HEK293T (cell line): Measurements from ENCODE around the gene EFHC1.

Experiments
- CTCF ChIA-PET: fragments of 350-600 bp; formaldehyde crosslinking; extraction: SDS; loops from one replicate; lab custom pipeline; 2021; ENCODE audit warnings: antibody characterized with exemption, inconsistent platforms; lab: Yijun Ruan, JAX
- POLR2A ChIA-PET: fragments of 350-600 bp; formaldehyde crosslinking; extraction: SDS; loops from one replicate; lab custom pipeline; 2020; ENCODE audit warnings: antibody characterized with exemption, inconsistent platforms; lab: Yijun Ruan, JAX
- DNase-seq: peaks from one replicate; pipeline ENCODE4 v3.0.0; 2012; ENCODE audit warnings: mixed read lengths; ENCODE audit errors: extremely low spot score
- ARNT ChIP-seq: fragments of 450-650 bp; IDR thresholded peaks from 2 replicates; pipeline ENCODE4 v1.6.1; 2017; ENCODE audit warnings: mild to moderate bottlenecking
- BHLHE40 ChIP-seq: fragments of 450-650 bp; IDR thresholded peaks from 2 replicates; pipeline ENCODE4 v1.6.1; 2016; ENCODE audit warnings: mild to moderate bottlenecking, moderate library complexity, borderline replicate concordance
- CTBP1 ChIP-seq: fragments of 450-650 bp; IDR thresholded peaks from 2 replicates; pipeline ENCODE4 v1.6.1; 2016; ENCODE audit warnings: borderline replicate concordance
- ELF4 ChIP-seq: fragments of 450-650 bp; IDR thresholded peaks from 2 replicates; pipeline ENCODE4 v1.6.1; 2017; ENCODE audit warnings: antibody characterized with exemption
- FOXA1 ChIP-seq: fragments of 450-650 bp; IDR thresholded peaks from 2 replicates; pipeline ENCODE4 v1.6.1; 2016; ENCODE audit warnings: mild to moderate bottlenecking
- FOXK2 ChIP-seq: fragments of 450-650 bp; IDR thresholded peaks from 2 replicates; pipeline ENCODE4 v1.6.1; 2016; ENCODE audit warnings: mild to moderate bottlenecking
- FOXM1 ChIP-seq: fragments of 450-650 bp; IDR thresholded peaks from 2 replicates; pipeline ENCODE4 v1.6.1; 2017; ENCODE audit warnings: mild to moderate bottlenecking, borderline replicate concordance
- HDGF ChIP-seq: fragments of 450-650 bp; IDR thresholded peaks from 2 replicates; pipeline ENCODE4 v1.6.1; 2017; ENCODE audit warnings: antibody characterized with exemption, borderline replicate concordance
- L3MBTL2 ChIP-seq: fragments of 450-650 bp; conservative IDR thresholded peaks from 2 replicates; pipeline ENCODE4 v1.6.1; 2016; ENCODE audit warnings: mild to moderate bottlenecking
- LEF1 ChIP-seq: fragments of 450-650 bp; IDR thresholded peaks from 2 replicates; pipeline ENCODE4 v1.6.1; 2017; ENCODE audit warnings: mild to moderate bottlenecking, borderline replicate concordance
- NFRKB ChIP-seq: fragments of 450-650 bp; IDR thresholded peaks from 2 replicates; pipeline ENCODE4 v1.6.1; 2016; ENCODE audit warnings: mild to moderate bottlenecking, moderate library complexity
- PKNOX1 ChIP-seq: fragments of 450-650 bp; IDR thresholded peaks from 2 replicates; pipeline ENCODE4 v1.6.1; 2016
- SP1 ChIP-seq: fragments of 450-650 bp; IDR thresholded peaks from 2 replicates; pipeline ENCODE4 v1.6.1; 2017
- SUZ12 ChIP-seq: fragments of 450-650 bp; IDR thresholded peaks from 2 replicates; pipeline ENCODE4 v1.6.1; 2016; ENCODE audit warnings: mild to moderate bottlenecking
- TARDBP ChIP-seq: fragments of 450-650 bp; IDR thresholded peaks from 2 replicates; pipeline ENCODE4 v1.6.1; 2016
- ZNF384 ChIP-seq: fragments of 450-650 bp; IDR thresholded peaks from 2 replicates; pipeline ENCODE4 v1.6.1; 2016

Gene EFHC1

GRCh38 chr6:52403627-52404026, 16.5 kb upstream of the EFHC1 start:
- no peak for DNase-seq
- TF ChIP-seq PKNOX1 (no peak), HDGF (no peak), SP1 (no peak), FOXM1 (no peak), BHLHE40 (no peak), SUZ12 (no peak), NFRKB (no peak), ZNF384 (no peak), LEF1 (no peak), CTBP1 (no peak), FOXA1 (no peak), TARDBP (no peak), ARNT (no peak), L3MBTL2 (no peak), FOXK2 (no peak), ELF4 (no peak)
- CTCF ChIA-PET, result interaction anchor here (0.9 to 1.0 kb wide), 2 partner anchors 12 to 192 kb away, joined by 3 read pairs; no protein-coding TSS in a partner anchor
- POLR2A ChIA-PET, result no interaction called here

- TF ChIP-seq LEF1 (no peak), CTBP1 (no peak), SP1 (no peak), FOXM1 (no peak), TARDBP (no peak), L3MBTL2 (no peak), PKNOX1 (no peak), HDGF (no peak), SUZ12 (no peak), ZNF384 (no peak), ELF4 (no peak), NFRKB (no peak), BHLHE40 (no peak), ARNT (no peak), FOXK2 (no peak), FOXA1 (no peak)
- no peak for DNase-seq
- ChIA-PET CTCF (interaction anchor here (0.7 to 0.8 kb wide), 2 partner anchors 11 to 13 kb away, joined by 3 read pairs; no protein-coding TSS in a partner anchor), POLR2A (no interaction called here)
These were observed 14.9 kb upstream of the EFHC1 start for GRCh38 chr6:52405243-52405642.

- DNase-seq, result peak; percentile 38
- CTCF ChIA-PET, result interaction anchor here (0.6 to 1.0 kb wide), 10 partner anchors 12 to 627 kb away, joined by 3 to 9 read pairs (median 4); no protein-coding TSS in a partner anchor
- POLR2A ChIA-PET, result interaction anchor here (1.0 kb wide), 1 partner anchor 122 kb away, joined by 3 read pairs; no protein-coding TSS in a partner anchor
- no peak for TF ChIP-seq NFRKB
- TF ChIP-seq SP1, result no peak
- no peak for TF ChIP-seq ZNF384
- no peak for TF ChIP-seq FOXK2
- TF ChIP-seq TARDBP, result no peak
- no peak for TF ChIP-seq FOXA1
- no peak for TF ChIP-seq FOXM1
- TF ChIP-seq ELF4, result no peak
- TF ChIP-seq ARNT, result no peak
These were observed 12.7 kb upstream of the EFHC1 start for GRCh38 chr6:52407467-52407866.

GRCh38 chr6:52409499-52409898, 10.6 kb upstream of the EFHC1 start:
- TF ChIP-seq FOXK2, result no peak
- no peak for TF ChIP-seq ZNF384
- TF ChIP-seq ELF4, result no peak
- no peak for TF ChIP-seq HDGF
- TF ChIP-seq SP1, result no peak
- no peak for TF ChIP-seq PKNOX1
- no peak for TF ChIP-seq NFRKB
- TF ChIP-seq L3MBTL2, result no peak
- TF ChIP-seq ARNT, result no peak
- TF ChIP-seq LEF1, result no peak
- no peak for TF ChIP-seq BHLHE40
- TF ChIP-seq CTBP1, result no peak
- TF ChIP-seq SUZ12, result no peak
- no peak for TF ChIP-seq FOXM1
- POLR2A ChIA-PET, result no interaction called here
- CTCF ChIA-PET, result no interaction called here
- DNase-seq, result no peak

- ChIA-PET POLR2A (interaction anchor here (0.9 kb wide), 1 partner anchor 9 kb away, joined by 3 read pairs; the partner anchor contains the start of gene EFHC1), CTCF (no interaction called here)
- no peak for DNase-seq
- TF ChIP-seq FOXK2 (no peak), ZNF384 (no peak), NFRKB (no peak), BHLHE40 (no peak), L3MBTL2 (no peak), ARNT (no peak), CTBP1 (no peak), FOXA1 (no peak), ELF4 (no peak), HDGF (no peak), PKNOX1 (no peak), LEF1 (no peak), TARDBP (no peak), FOXM1 (no peak)
These were observed 9.2 kb upstream of the EFHC1 start for GRCh38 chr6:52410979-52411378.
